Measurements from ENCODE around the gene CCDC51. TPM values are rescaled to one million over a fixed set of nuclear protein-coding genes. Genes with fewer than 3 reads are reported as not detected.

CCDC51 gene
- total RNA-seq, 1 experiment from 2014 or later: 29.3 TPM

DNA sequence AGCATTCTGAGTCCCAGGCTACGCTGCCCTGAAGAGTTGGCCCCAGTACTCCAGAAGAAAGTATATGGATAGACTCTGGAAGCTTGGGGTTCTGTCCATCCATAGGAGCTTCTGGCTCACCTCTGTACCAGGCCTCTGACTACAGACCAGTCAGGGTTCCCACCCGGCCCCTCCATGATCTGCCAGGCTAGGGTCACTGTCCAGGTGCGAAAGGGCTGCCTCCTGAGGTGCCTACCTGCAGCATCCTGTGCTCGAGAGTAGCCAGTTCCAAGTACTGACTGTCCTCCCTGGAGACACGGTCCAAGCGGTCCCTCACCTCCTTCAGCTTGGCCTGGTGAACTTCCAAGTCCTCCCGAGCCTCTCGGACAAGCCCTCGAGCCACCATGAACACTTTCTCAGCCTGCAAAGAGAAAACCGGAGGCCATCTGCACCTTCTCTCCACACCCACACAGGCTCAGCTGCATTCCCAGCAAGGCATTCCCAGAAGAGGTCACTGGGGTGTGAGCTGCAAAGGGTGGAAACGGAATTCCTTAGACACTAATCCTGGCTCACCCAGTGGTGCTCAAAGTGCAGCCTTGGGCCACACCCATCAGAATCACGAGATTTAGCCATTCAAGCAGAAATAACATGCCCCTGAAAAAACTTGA lies 6.3 kb downstream of the CCDC51 start:
- peak overlapping the region in 1 of 2 experiments; percentile 46; a peak in 2 of 4 replicates for H3K4me3 ChIP-seq (replicated peaks in 1 of 2; ENCODE audit: low read depth in 1 of 2, low read length in 2 of 2)
- CTCF ChIA-PET: interaction anchor here (0.6 to 6.4 kb wide), 6 partner anchors 32 to 240 kb away, joined by 3 to 386 read pairs (median 4); no protein-coding TSS in a partner anchor
- RAD21 ChIA-PET (ENCODE audit: low non-redundant PET in 1 of 2, low total read pairs in 2 of 2, uncharacterized antibody in 2 of 2, unreplicated experiment in 2 of 2): interaction anchor here (0.7 to 3.0 kb wide), 3 partner anchors 32 to 67 kb away, joined by 3 to 23 read pairs (median 13); no protein-coding TSS in a partner anchor
- peak overlapping the region; percentile 55 for H3K9ac ChIP-seq (ENCODE audit: low read length)
- H4K20me1 ChIP-seq (ENCODE audit: insufficient read depth): no peaks in the 10 kb centered on the region
- H3K36me3 ChIP-seq (ENCODE audit: control insufficient read depth in 1 of 2, insufficient read depth in 2 of 2, low read length in 2 of 2): peaks cover 0 to 17% of the 10 kb centered on the region in 2 experiments; a peak in 1 of 4 replicates
- peaks cover 48 to 70% of the 10 kb centered on the region in 2 experiments for H3K4me1 ChIP-seq (ENCODE audit: control insufficient read depth in 1 of 2, insufficient read depth in 2 of 2, low read length in 2 of 2)
- peak overlapping the region; percentile 79 for H3K4me2 ChIP-seq (ENCODE audit: low read length)
- ATAC-seq (peak; percentile 23; the same call in 1 of the 2 replicates), DNase-seq (ENCODE audit: low read depth, low spot score) (no peak)
- peak overlapping the region; percentile 62 for H3K27ac ChIP-seq (ENCODE audit: low read depth, low read length)
- no peak overlapping the region for H2AFZ ChIP-seq (ENCODE audit: low read depth, low read length, poor library complexity, severe bottlenecking)
- TF ChIP-seq CBX3 (IDR thresholded peaks at IDR 0.05; ENCODE audit: low read depth) (no peak), ELF1 (IDR thresholded peaks at IDR 0.05; ENCODE audit: borderline replicate concordance, low read depth) (no peak), POLR2A (IDR thresholded peaks at IDR 0.05; ENCODE audit: borderline replicate concordance, extremely low read depth, insufficient read depth, insufficient read length) (no peak)
- BruUV-seq (replicated peaks): TSS peak; percentile 35
- no peaks in the 10 kb centered on the region for H3K9me3 ChIP-seq (ENCODE audit: control insufficient read depth in 1 of 2, insufficient read depth in 1 of 2, low read depth in 1 of 2, low read length in 2 of 2)
- peaks cover 14% of the 10 kb centered on the region; the same call in 1 of the 2 replicates for H3K79me2 ChIP-seq (ENCODE audit: insufficient read depth, low read length)
- intact Hi-C loops (cut with micrococcal nuclease): no loop called here
- POLR2A ChIA-PET: interaction anchor here (1.2 kb wide), 1 partner anchor 13 kb away, joined by 4 read pairs; the partner anchor contains the start of gene ATRIP
- no peaks in the 10 kb centered on the region for H3K9me2 ChIP-seq (ENCODE audit: insufficient read depth)
- no peaks in the 10 kb centered on the region for H3K27me3 ChIP-seq (ENCODE audit: insufficient read depth, low read length)

DNA sequence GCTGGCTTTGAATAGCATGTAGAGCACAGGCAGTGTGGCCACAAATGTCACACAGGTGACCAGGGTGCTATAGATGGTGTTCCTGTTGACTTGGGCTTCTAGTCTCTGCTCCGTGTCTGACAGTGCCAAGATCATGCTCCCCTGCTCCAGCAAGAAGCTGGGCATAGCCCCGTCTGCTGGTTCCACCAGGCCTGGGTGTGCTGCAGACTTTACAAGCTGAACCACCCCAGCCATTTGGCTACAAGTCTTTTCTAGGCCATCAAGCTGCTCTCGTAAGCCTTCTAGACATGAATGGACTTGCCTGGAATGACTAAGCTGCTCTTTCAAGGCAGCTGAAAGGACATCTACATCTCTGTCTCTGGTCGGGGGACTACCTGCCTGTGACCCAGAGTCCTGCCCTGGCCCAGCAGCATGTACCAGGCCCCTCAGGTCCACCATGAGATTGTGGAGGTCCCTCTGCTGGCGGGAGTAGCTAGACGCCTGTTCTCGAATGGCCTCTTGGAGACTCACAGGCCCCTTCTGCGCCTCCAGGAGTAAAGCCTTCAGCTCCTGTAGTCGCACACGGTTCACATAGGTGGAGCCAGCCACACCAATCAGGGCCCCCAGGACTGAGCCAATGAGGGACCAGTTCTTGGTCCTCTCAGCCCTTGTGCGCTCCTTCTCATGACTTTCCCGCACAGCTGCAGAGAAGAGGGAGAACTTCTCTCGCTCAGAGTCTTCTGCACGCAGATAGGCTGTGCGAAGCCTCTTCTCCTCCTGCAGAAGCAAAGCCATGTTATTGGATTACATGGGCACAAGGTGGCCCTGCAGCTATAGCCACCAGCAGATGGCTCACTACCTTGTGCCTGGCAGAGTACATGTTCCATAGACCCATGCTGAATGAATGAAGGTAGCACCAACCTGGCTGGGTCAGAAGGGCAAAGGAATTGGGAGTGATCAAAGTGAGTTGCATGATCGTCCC lies 7.2 kb downstream of the CCDC51 start:
- TF ChIP-seq, protein P1, sequence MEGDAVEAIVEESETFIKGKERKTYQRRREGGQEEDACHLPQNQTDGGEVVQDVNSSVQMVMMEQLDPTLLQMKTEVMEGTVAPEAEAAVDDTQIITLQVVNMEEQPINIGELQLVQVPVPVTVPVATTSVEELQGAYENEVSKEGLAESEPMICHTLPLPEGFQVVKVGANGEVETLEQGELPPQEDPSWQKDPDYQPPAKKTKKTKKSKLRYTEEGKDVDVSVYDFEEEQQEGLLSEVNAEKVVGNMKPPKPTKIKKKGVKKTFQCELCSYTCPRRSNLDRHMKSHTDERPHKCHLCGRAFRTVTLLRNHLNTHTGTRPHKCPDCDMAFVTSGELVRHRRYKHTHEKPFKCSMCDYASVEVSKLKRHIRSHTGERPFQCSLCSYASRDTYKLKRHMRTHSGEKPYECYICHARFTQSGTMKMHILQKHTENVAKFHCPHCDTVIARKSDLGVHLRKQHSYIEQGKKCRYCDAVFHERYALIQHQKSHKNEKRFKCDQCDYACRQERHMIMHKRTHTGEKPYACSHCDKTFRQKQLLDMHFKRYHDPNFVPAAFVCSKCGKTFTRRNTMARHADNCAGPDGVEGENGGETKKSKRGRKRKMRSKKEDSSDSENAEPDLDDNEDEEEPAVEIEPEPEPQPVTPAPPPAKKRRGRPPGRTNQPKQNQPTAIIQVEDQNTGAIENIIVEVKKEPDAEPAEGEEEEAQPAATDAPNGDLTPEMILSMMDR (IDR thresholded peaks at IDR 0.05 in 2 of 3, conservative IDR thresholded peaks at IDR 0.05 in 1 of 3; ENCODE audit: borderline replicate concordance in 1 of 3, insufficient read depth in 1 of 3, low read depth in 2 of 3, low read length in 2 of 3): peak in 2 of 3 experiments; percentile 54 to 58; a peak in 4 of 6 replicates
- TF ChIP-seq CEBPB (IDR thresholded peaks at IDR 0.05; ENCODE audit: low read depth): no peak
- no peaks in the 10 kb centered on the region for H3K27me3 ChIP-seq (ENCODE audit: insufficient read depth, low read length)
- H4K20me1 ChIP-seq (ENCODE audit: insufficient read depth): no peaks in the 10 kb centered on the region
- BruUV-seq (replicated peaks): no TSS peak
- DNase-seq (ENCODE audit: low read depth, low spot score) (peak; percentile 24), ATAC-seq (peak; percentile 47)
- H2AFZ ChIP-seq (ENCODE audit: low read depth, low read length, poor library complexity, severe bottlenecking): no peak overlapping the region
- no peaks in the 10 kb centered on the region for H3K9me3 ChIP-seq (ENCODE audit: control insufficient read depth in 1 of 2, insufficient read depth in 1 of 2, low read depth in 1 of 2, low read length in 2 of 2)
- ChIA-PET RAD21 (ENCODE audit: low non-redundant PET in 1 of 2, low total read pairs in 2 of 2, uncharacterized antibody in 2 of 2, unreplicated experiment in 2 of 2) (interaction anchor here (0.7 to 3.0 kb wide), 3 partner anchors 31 to 68 kb away, joined by 3 to 23 read pairs (median 13); no protein-coding TSS in a partner anchor), CTCF (interaction anchor here (0.7 to 6.4 kb wide), 6 partner anchors 9 to 238 kb away, joined by 3 to 386 read pairs (median 4); no protein-coding TSS in a partner anchor), POLR2A (interaction anchor here (0.6 to 1.2 kb wide), 2 partner anchors 14 to 32 kb away, joined by 4 read pairs; partner anchors contain the start of gene ATRIP)
- intact Hi-C loops (cut with micrococcal nuclease): loop anchor here (1.0 kb wide), 1 partner anchor 238 kb away; no protein-coding TSS in a partner anchor
- peak overlapping the region in 1 of 2 experiments; percentile 46; a peak in 1 of 4 replicates for H3K4me3 ChIP-seq (replicated peaks in 1 of 2; ENCODE audit: low read depth in 1 of 2, low read length in 2 of 2)
- H3K27ac ChIP-seq (ENCODE audit: low read depth, low read length): peak overlapping the region; percentile 62
- H3K79me2 ChIP-seq (ENCODE audit: insufficient read depth, low read length): peaks cover 14% of the 10 kb centered on the region; the same call in 1 of the 2 replicates
- no peaks in the 10 kb centered on the region for H3K9me2 ChIP-seq (ENCODE audit: insufficient read depth)
- peak overlapping the region; percentile 79 for H3K4me2 ChIP-seq (ENCODE audit: low read length)
- H3K36me3 ChIP-seq (ENCODE audit: control insufficient read depth in 1 of 2, insufficient read depth in 2 of 2, low read length in 2 of 2): peaks cover 0 to 17% of the 10 kb centered on the region in 2 experiments; a peak in 1 of 4 replicates
- H3K9ac ChIP-seq (ENCODE audit: low read length): peak overlapping the region; percentile 55
- H3K4me1 ChIP-seq (ENCODE audit: control insufficient read depth in 1 of 2, insufficient read depth in 2 of 2, low read length in 2 of 2): peaks cover 55 to 77% of the 10 kb centered on the region in 2 experiments
